GM23338 (cell line): ENCODE measurements around the gene STAT1. TPM values are rescaled to one million over a fixed set of nuclear protein-coding genes. Genes with fewer than 3 reads are reported as not detected.
A peak's percentile ranks its signal among the peaks of the same experiment; 100 is the strongest.

Experiments
- ATAC-seq: fragments of 200-7000 bp; cut with Tn5 transposase; 3 replicates; pipeline ENCODE4 v1.9.1; 2020
- DNase-seq: peaks from one replicate; pipeline ENCODE4 v3.0.0-alpha.2; 2015; ENCODE audit warnings: low spot score
- H2AFZ ChIP-seq: fragments of 200-600 bp; sonication (generic); 2 replicates; pipeline ENCODE4 v1.8.0; 2016; ENCODE audit warnings: antibody characterized with exemption, mild to moderate bottlenecking, moderate library complexity
- H3F3A ChIP-seq: fragments of 200-600 bp; sonication (generic); replicated peaks from 2 replicates; pipeline ENCODE4 v1.8.0; 2017; ENCODE audit warnings: antibody characterized with exemption, mixed run types, low read depth
- H3K27ac ChIP-seq: fragments of 200-600 bp; sonication (generic); 2 replicates; pipeline ENCODE4 v1.6.1; 2016; ENCODE audit warnings: low read depth
- H3K27me3 ChIP-seq: fragments of 200-600 bp; sonication (generic); 2 replicates; pipeline ENCODE4 v1.8.0; 2016; ENCODE audit warnings: mild to moderate bottlenecking, mixed run types, moderate library complexity; ENCODE audit not compliant: insufficient read depth
- H3K36me3 ChIP-seq: fragments of 200-600 bp; sonication (generic); 2 replicates; pipeline ENCODE4 v1.8.0; 2016; ENCODE audit warnings: mild to moderate bottlenecking; ENCODE audit not compliant: insufficient read depth
- H3K4me1 ChIP-seq: fragments of 200-600 bp; sonication (generic); 2 replicates; pipeline ENCODE4 v1.8.0; 2016; ENCODE audit warnings: mild to moderate bottlenecking, moderate library complexity; ENCODE audit not compliant: insufficient read depth
- H3K4me2 ChIP-seq: fragments of 200-600 bp; sonication (generic); 2 replicates; pipeline ENCODE4 v1.7.1; 2017; ENCODE audit warnings: mixed run types
- H3K4me3 ChIP-seq: fragments of 200-600 bp; sonication (generic); 2 replicates; pipeline ENCODE4 v1.6.1; 2016; ENCODE audit warnings: mixed run types
- H3K79me2 ChIP-seq: fragments of 200-600 bp; sonication (generic); replicated peaks from 2 replicates; pipeline ENCODE4 v1.8.0; 2017; ENCODE audit warnings: mild to moderate bottlenecking; ENCODE audit not compliant: insufficient read depth
- H3K9me2 ChIP-seq: fragments of 200-600 bp; sonication (generic); 2 replicates; pipeline ENCODE4 v1.8.0; 2017; ENCODE audit not compliant: insufficient read depth
- H4K20me1 ChIP-seq: fragments of 200-600 bp; sonication (generic); replicated peaks from 2 replicates; pipeline ENCODE4 v1.8.0; 2017; ENCODE audit warnings: mild to moderate bottlenecking; ENCODE audit not compliant: insufficient read depth
- H3K27ac Mint-ChIP-seq: 2 replicates; pipeline ENCODE4 v1.8.0; 2020; ENCODE audit warnings: inconsistent platforms, mild to moderate bottlenecking, moderate library complexity, mixed read lengths
- H3K27me3 Mint-ChIP-seq: 3 replicates; pipeline ENCODE4 v1.8.0; 2022; ENCODE audit warnings: low read depth, mild to moderate bottlenecking, moderate library complexity, mixed read lengths, inconsistent platforms; ENCODE audit not compliant: insufficient read depth, poor library complexity
- H3K36me3 Mint-ChIP-seq: 3 replicates; pipeline ENCODE4 v1.8.0; 2021; ENCODE audit warnings: low read depth, mild to moderate bottlenecking, inconsistent platforms, moderate library complexity, mixed read lengths
- H3K4me1 Mint-ChIP-seq: 3 replicates; pipeline ENCODE4 v1.8.0; 2020; ENCODE audit warnings: mild to moderate bottlenecking, inconsistent platforms, mixed read lengths
- H3K4me3 Mint-ChIP-seq: 3 replicates; pipeline ENCODE4 v1.8.0; 2021; ENCODE audit warnings: moderate library complexity, mild to moderate bottlenecking, inconsistent platforms, mixed read lengths
- H3K9me3 Mint-ChIP-seq: 3 replicates; pipeline ENCODE4 v1.8.0; 2020; ENCODE audit warnings: moderate library complexity, mild to moderate bottlenecking, inconsistent platforms, mixed read lengths
- CREB1 ChIP-seq: fragments of 250-450 bp; sonication (Bioruptor Pico); IDR thresholded peaks from 2 replicates; pipeline ENCODE4 v1.5.0; 2020; ENCODE audit warnings: low read depth, mild to moderate bottlenecking, moderate library complexity
- CTCF ChIP-seq, 2 experiments: fragments of 200-600 bp in 1 of 2; sonication (generic) in 1 of 2; conservative IDR thresholded peaks; 2 replicates each; pipeline versions ENCODE4 v1.5.1 to v1.6.1; 2016 to 2017; ENCODE audit warnings: antibody characterized with exemption in 2 of 2, low read depth in 2 of 2, mild to moderate bottlenecking in 2 of 2, moderate library complexity in 1 of 2
- ETS1 ChIP-seq: IDR thresholded peaks from 2 replicates; pipeline ENCODE4 v1.6.1; 2016; ENCODE audit warnings: antibody characterized with exemption
- EZH2 ChIP-seq: fragments of 200-600 bp; sonication (generic); IDR thresholded peaks from one replicate; pipeline ENCODE4 v1.8.0; 2017; ENCODE audit warnings: antibody characterized with exemption, mild to moderate bottlenecking, low read depth; ENCODE audit not compliant: unreplicated experiment
- EZH2phosphoT487 ChIP-seq: fragments of 200-600 bp; sonication (generic); IDR thresholded peaks from one replicate; pipeline ENCODE4 v1.8.1; 2018; ENCODE audit warnings: antibody characterized with exemption; ENCODE audit not compliant: unreplicated experiment
- JUNB ChIP-seq: IDR thresholded peaks from one replicate; pipeline ENCODE4 v1.6.1; 2016; ENCODE audit warnings: antibody characterized with exemption; ENCODE audit not compliant: unreplicated experiment
- NANOG ChIP-seq: IDR thresholded peaks from 2 replicates; pipeline ENCODE4 v1.6.1; 2016; ENCODE audit warnings: antibody characterized with exemption, borderline replicate concordance
- POLR2AphosphoS5 ChIP-seq: IDR thresholded peaks from 2 replicates; pipeline ENCODE4 v1.6.1; 2016; ENCODE audit warnings: antibody characterized with exemption, low read depth
- STAT1 ChIP-seq: IDR thresholded peaks from one replicate; pipeline ENCODE4 v1.6.1; 2016; ENCODE audit warnings: antibody characterized with exemption; ENCODE audit not compliant: unreplicated experiment
- ZNF331 ChIP-seq: fragments of 250-450 bp; sonication (Bioruptor Pico); IDR thresholded peaks from 2 replicates; pipeline ENCODE4 v1.5.0; 2020; ENCODE audit warnings: low read depth, mild to moderate bottlenecking, moderate library complexity
- polyA plus RNA-seq: library from polyadenylated mRNA; unstranded; fragments of >200 nt; fragmentation: Nextera tagmentation; extraction: Ambion mirVana; gene quantifications from 2 replicates; pipeline ENCODE4 v1.2.1, GENCODE V29; 2016
- total RNA-seq: library from RNA; depleted of rRNA; stranded (reverse); fragments of >200 nt; shearing (Covaris generic); gene quantifications from 2 replicates; pipeline ENCODE4 v1.2.3, GENCODE V29; 2014

Gene STAT1
- total and polyA plus RNA-seq, 2 experiments from 2014 or later, result 15.1 to 47.4 TPM

- Histone ChIP-seq H3K4me2 (no peak overlapping the region), H3K4me1 (peaks cover 6% of the 10 kb centered on the region; the same call in 1 of the 2 replicates), H3K79me2 (no peaks in the 10 kb centered on the region), H3K27ac (no peak overlapping the region), H3K4me3 (no peak overlapping the region), H3K27me3 (no peaks in the 10 kb centered on the region), H3K36me3 (no peaks in the 10 kb centered on the region), H4K20me1 (no peaks in the 10 kb centered on the region), H2AFZ (no peak overlapping the region), H3F3A (no peaks in the 10 kb centered on the region), H3K9me2 (no peaks in the 10 kb centered on the region)
- ATAC-seq (no peak), DNase-seq (no peak)
- no peak overlapping the region for H3K4me3 Mint-ChIP-seq
- H3K27me3 Mint-ChIP-seq, result no peaks in the 10 kb centered on the region
- no peak overlapping the region for H3K27ac Mint-ChIP-seq
- H3K4me1 Mint-ChIP-seq, result peaks cover 8% of the 10 kb centered on the region; the same call in 2 of the 3 replicates
- TF ChIP-seq STAT1, result no peak
- TF ChIP-seq POLR2AphosphoS5, result no peak
- no peak for TF ChIP-seq EZH2
- H3K9me3 Mint-ChIP-seq, result no peaks in the 10 kb centered on the region
- no peaks in the 10 kb centered on the region for H3K36me3 Mint-ChIP-seq
Measured at GRCh38 chr2:191031256-191031655, 17.3 kb upstream of the STAT1 start.

DNA sequence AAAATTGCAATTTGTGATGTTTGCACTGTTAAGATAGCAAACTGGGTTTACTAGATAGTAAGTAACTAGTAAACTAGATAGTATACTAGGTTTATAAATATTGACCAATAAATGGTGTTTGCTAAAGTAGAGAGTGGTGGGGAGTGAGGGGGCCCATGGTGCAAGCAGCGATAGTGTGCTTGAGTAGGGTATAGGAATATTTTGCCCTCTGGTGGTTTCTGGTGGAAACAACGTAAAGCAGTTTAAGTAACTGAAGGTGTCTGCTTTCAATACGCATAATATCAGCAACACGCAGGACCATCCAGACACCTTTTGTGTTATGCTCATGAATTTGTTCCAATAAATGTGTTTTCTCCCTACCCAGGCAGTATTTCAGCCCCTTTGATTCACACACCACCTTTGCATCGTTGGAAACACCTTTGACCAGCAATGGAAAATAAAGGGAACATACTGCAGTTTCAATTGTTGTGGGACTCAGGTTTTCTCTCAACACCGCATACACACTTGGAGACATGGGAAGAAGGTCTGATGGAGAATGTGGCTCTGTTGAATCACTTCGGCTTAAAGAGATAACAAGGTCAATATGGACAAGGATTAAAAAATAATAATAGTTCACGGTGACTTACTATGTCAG lies 16.7 kb upstream of the STAT1 start:
- Histone ChIP-seq H3K27me3 (no peaks in the 10 kb centered on the region), H3K9me2 (no peaks in the 10 kb centered on the region), H3K4me2 (no peak overlapping the region), H3K4me3 (no peak overlapping the region), H3F3A (no peaks in the 10 kb centered on the region), H3K36me3 (no peaks in the 10 kb centered on the region), H3K4me1 (peaks cover 6% of the 10 kb centered on the region; the same call in 1 of the 2 replicates), H2AFZ (peak overlapping the region; percentile 35; the same call in 1 of the 2 replicates), H3K79me2 (no peaks in the 10 kb centered on the region), H3K27ac (no peak overlapping the region), H4K20me1 (no peaks in the 10 kb centered on the region)
- no peaks in the 10 kb centered on the region for H3K9me3 Mint-ChIP-seq
- H3K4me3 Mint-ChIP-seq, result no peak overlapping the region
- peak; percentile 77 for DNase-seq
- no peaks in the 10 kb centered on the region for H3K36me3 Mint-ChIP-seq
- ATAC-seq, result peak; percentile 91
- H3K4me1 Mint-ChIP-seq, result peaks cover 8% of the 10 kb centered on the region; the same call in 2 of the 3 replicates
- TF ChIP-seq CTCF (conservative IDR thresholded peaks at IDR 0.05; ENCODE audit: low read depth in 2 of 2) (peak; percentile 71 to 73), NANOG (no peak)
- no peaks in the 10 kb centered on the region for H3K27me3 Mint-ChIP-seq
- H3K27ac Mint-ChIP-seq, result no peak overlapping the region

GRCh38 chr2:191029280-191029950 lies 15.4 kb upstream of the STAT1 start:
- Histone ChIP-seq H3K4me1 (peaks cover 6% of the 10 kb centered on the region; the same call in 1 of the 2 replicates), H3K9me2 (no peaks in the 10 kb centered on the region), H3K4me2 (no peak overlapping the region), H3K27ac (no peak overlapping the region), H3K79me2 (no peaks in the 10 kb centered on the region), H4K20me1 (no peaks in the 10 kb centered on the region), H3K36me3 (no peaks in the 10 kb centered on the region), H3K4me3 (no peak overlapping the region), H3K27me3 (no peaks in the 10 kb centered on the region), H2AFZ (no peak overlapping the region), H3F3A (no peaks in the 10 kb centered on the region)
- H3K4me1 Mint-ChIP-seq, result peaks cover 8% of the 10 kb centered on the region; the same call in 2 of the 3 replicates
- H3K27me3 Mint-ChIP-seq, result no peaks in the 10 kb centered on the region
- no peak overlapping the region for H3K4me3 Mint-ChIP-seq
- ATAC-seq, result no peak
- DNase-seq, result no peak
- H3K9me3 Mint-ChIP-seq, result no peaks in the 10 kb centered on the region
- no peak overlapping the region for H3K27ac Mint-ChIP-seq
- no peaks in the 10 kb centered on the region for H3K36me3 Mint-ChIP-seq
- no peak for TF ChIP-seq CTCF (conservative IDR thresholded peaks at IDR 0.05; ENCODE audit: low read depth in 2 of 2)
- TF ChIP-seq STAT1, result no peak
- no peak for TF ChIP-seq NANOG
- TF ChIP-seq JUNB, result no peak
- TF ChIP-seq EZH2phosphoT487, result no peak
- TF ChIP-seq CREB1, result no peak
- no peak for TF ChIP-seq ETS1
- TF ChIP-seq ZNF331 (CRISPR knock-in tag), result no peak
